ENCODE results near the gene ZNF99. TPM values are rescaled to one million over a fixed set of nuclear protein-coding genes. Genes with fewer than 3 reads are reported as not detected.
"Not testable (repeated sequence)": the region's sequence is repeated elsewhere in the genome, so short reads cannot be mapped to it uniquely, and the experiment has no call there.

Gene ZNF99
- total RNA-seq, 4 donors from 2014 or later: 0.08 to 0.24 TPM; not detected in 2

DNA sequence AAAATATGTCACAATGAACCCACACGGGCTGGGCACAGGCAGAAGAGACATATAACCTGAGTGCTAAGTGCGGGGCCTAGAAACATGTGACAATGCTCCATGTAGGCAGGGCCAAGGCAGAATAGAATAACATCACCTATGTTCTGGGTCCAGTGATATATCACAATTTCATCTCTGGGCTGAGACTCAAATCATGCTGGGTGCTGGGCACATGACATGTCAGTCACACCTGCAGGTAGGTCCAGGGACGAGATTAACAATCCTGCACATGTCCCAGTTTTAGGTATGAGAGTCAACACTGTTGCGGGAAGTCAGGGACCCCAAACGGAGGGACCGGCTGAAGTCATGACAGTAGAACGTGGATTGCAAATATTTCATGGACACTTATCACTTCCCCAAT, 50.3 kb downstream of the ZNF99 start:
- H3K36me3 ChIP-seq: no peaks in the 10 kb centered on the region
- H3K4me3 ChIP-seq: no peak overlapping the region
- peaks cover 18% of the 10 kb centered on the region for H3K9me3 ChIP-seq
- no peaks in the 10 kb centered on the region for H3K27me3 ChIP-seq
- 93% methylated on average over 7 of the region's 7 CpGs for WGBS
- no peaks in the 10 kb centered on the region for H3K4me1 ChIP-seq
- no peak overlapping the region for H3K27ac ChIP-seq
- no peak for DNase-seq (ENCODE audit: low spot score in 2 of 2)
- no peak for TF ChIP-seq EP300 (IDR thresholded peaks at IDR 0.05)
- no peak for TF ChIP-seq POLR2A (IDR thresholded peaks at IDR 0.05)
- no peak for TF ChIP-seq POLR2AphosphoS5 (IDR thresholded peaks at IDR 0.05)
- TF ChIP-seq, protein P1, sequence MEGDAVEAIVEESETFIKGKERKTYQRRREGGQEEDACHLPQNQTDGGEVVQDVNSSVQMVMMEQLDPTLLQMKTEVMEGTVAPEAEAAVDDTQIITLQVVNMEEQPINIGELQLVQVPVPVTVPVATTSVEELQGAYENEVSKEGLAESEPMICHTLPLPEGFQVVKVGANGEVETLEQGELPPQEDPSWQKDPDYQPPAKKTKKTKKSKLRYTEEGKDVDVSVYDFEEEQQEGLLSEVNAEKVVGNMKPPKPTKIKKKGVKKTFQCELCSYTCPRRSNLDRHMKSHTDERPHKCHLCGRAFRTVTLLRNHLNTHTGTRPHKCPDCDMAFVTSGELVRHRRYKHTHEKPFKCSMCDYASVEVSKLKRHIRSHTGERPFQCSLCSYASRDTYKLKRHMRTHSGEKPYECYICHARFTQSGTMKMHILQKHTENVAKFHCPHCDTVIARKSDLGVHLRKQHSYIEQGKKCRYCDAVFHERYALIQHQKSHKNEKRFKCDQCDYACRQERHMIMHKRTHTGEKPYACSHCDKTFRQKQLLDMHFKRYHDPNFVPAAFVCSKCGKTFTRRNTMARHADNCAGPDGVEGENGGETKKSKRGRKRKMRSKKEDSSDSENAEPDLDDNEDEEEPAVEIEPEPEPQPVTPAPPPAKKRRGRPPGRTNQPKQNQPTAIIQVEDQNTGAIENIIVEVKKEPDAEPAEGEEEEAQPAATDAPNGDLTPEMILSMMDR (IDR thresholded peaks at IDR 0.05): no peak

DNA sequence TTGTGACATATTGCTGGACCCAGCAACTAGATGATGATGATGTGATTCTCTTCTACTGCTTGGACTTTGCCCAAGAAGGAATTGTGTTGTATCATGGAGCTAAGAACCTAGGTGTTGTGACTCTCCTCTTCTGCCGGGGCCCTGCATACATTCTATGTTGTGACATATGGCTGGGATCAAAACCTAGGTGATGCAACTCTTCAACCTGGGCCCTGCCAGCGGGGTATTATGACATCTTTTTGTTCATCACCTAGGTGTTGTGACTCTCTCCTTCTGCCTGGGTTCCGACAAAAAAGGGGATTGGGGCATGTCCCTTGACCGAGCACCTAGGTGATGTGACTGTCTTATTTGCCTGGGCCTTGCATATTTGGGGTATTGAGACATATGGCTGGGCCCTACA, 55.7 kb downstream of the ZNF99 start:
- peaks cover 15% of the 10 kb centered on the region for H3K9me3 ChIP-seq
- not testable (repeated sequence) for H3K4me3 ChIP-seq; DNase-seq (ENCODE audit: low spot score in 2 of 2); H3K4me1 ChIP-seq; H3K27me3 ChIP-seq; H3K36me3 ChIP-seq; H3K27ac ChIP-seq
- WGBS: 90% methylated on average over 4 of the region's 4 CpGs

DNA sequence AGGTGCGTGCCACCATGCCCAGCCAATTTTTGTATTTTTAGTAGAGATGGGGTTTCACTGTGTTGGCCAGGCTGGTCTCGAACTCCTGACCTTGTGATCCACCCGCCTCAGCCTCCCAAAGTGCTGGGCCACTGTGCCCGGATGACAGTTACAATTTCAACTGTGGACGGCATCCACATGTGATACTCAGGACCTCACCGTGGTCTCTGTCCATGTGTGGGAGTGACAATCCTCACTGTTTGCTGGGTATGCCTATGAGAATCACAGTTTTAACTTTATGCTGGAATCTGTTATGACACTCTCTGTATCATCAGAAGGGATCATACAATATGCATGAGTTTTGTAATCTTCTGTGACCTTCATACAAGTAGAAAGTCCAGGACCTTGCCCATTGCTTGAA, 62.4 kb downstream of the ZNF99 start:
- H3K27ac ChIP-seq; H3K4me3 ChIP-seq; H3K36me3 ChIP-seq; H3K4me1 ChIP-seq; DNase-seq (ENCODE audit: low spot score in 2 of 2); H3K27me3 ChIP-seq: not testable (repeated sequence)
- 92% methylated on average over 6 of the region's 6 CpGs for WGBS
- H3K9me3 ChIP-seq: peaks cover 14% of the 10 kb centered on the region

DNA sequence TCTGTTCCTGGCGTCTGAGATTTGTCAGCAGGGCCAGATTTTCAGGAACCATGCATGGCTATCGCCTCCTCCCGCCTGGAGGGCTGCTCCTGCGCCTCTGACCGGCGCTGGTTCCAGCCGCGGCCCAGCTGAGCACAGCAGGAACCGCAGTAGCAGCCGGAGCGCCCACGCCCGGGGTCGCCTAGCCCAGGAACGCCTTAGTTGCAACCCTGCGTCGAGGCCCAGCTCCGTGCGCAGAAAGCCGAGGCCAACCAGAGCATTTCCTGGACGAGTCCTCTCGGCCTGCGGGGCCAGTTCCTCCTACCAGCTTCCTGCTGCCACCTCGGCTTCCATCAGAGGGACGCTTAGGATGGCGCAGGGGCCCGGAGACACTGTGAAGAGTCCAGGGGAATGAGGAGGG, 75.0 kb downstream of the ZNF99 start:
- Histone ChIP-seq H3K4me3 (no peak overlapping the region), H3K36me3 (no peaks in the 10 kb centered on the region), H3K27me3 (no peaks in the 10 kb centered on the region), H3K4me1 (no peaks in the 10 kb centered on the region), H3K9me3 (peaks cover 19% of the 10 kb centered on the region), H3K27ac (no peak overlapping the region)
- TF ChIP-seq, protein P1 (IDR thresholded peaks at IDR 0.05): no peak
- no peak for TF ChIP-seq EP300 (IDR thresholded peaks at IDR 0.05)
- no peak for TF ChIP-seq POLR2AphosphoS5 (IDR thresholded peaks at IDR 0.05)
- no peak for TF ChIP-seq POLR2A (IDR thresholded peaks at IDR 0.05)
- DNase-seq (ENCODE audit: low spot score in 2 of 2): no peak
- WGBS: 33% methylated on average over 19 of the region's 27 CpGs

DNA sequence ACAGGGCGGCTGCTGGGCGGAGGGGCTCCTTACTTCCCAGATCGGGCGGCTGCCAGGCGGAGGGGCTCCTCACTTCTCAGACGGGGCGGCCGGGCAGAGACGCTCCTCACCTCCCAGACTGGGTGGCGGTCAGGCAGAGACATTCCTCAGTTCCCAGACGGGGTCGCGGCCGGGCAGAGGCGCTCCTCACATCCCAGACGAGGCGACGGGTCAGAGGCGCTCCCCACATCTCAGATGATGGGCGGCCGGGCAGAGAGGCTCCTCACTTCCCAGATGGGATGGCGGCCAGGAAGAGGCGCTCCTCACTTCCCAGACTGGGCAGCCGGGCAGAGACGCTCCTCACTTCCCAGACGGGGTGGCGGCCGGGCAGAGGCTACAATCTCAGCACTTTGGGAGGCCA, 80.9 kb downstream of the ZNF99 start:
- not testable (repeated sequence) for H3K36me3 ChIP-seq; DNase-seq (ENCODE audit: low spot score in 2 of 2); H3K4me3 ChIP-seq; H3K27ac ChIP-seq; H3K27me3 ChIP-seq; H3K4me1 ChIP-seq
- 100% methylated on average over 10 of the region's 28 CpGs for WGBS
- peaks cover 32% of the 10 kb centered on the region for H3K9me3 ChIP-seq

DNA sequence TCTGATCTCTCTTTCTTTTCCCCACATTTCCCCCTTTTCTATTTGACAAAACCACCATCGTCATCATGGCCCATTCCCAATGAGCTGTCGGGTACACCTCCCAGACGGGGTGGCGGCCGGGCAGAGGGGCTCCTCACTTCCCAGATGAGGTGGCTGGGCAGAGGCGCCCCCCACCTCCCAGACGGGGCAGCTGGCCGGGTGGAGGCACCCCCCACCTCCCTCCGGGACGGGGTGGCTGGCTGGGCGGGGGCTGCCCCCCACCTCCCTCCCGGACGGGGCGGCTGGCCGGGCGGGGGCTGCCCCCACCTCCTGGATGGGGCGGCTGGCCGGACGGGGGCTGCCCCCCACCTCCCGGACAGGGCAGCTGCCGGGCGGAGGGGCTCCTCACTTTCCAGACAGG, 81.3 kb downstream of the ZNF99 start:
- not testable (repeated sequence) for H3K36me3 ChIP-seq

More for the DNA sequence above, 81.3 kb downstream of the ZNF99 start:
- not testable (repeated sequence) for H3K27me3 ChIP-seq; H3K27ac ChIP-seq; DNase-seq (ENCODE audit: low spot score in 2 of 2); H3K4me3 ChIP-seq; H3K4me1 ChIP-seq
- peaks cover 27% of the 10 kb centered on the region for H3K9me3 ChIP-seq
- 96% methylated on average over 6 of the region's 22 CpGs for WGBS

Other genes with a start within 250 kb of the ZNF99 start
- gene ZNF492, start 149.8 kb downstream of the ZNF99 start, total RNA-seq: 1 to 10 TPM in 1 of 4 donors, under 1 TPM in 3; 0.60 to 1.0 (median 0.76) TPM
- not detected for gene ZNF723, start 48.1 kb upstream of the ZNF99 start, total RNA-seq
- gene ZNF728, start 219.0 kb upstream of the ZNF99 start, total RNA-seq: 1 to 10 TPM in 1 of 4 donors, under 1 TPM in 1, not detected in 2; 0.30 to 1.3 TPM

Data from suprapubic skin (tissue), 4 donors.